GM18505 (cell line): ENCODE measurements around the gene AOC3.

Experiments
- ATAC-seq: cut with Tn5 transposase; IDR thresholded peaks from one replicate; pipeline ENCODE4 v1.9.1; 2021; ENCODE audit not compliant: unreplicated experiment
- POLR2A ChIP-seq: IDR thresholded peaks from 4 replicates; pipeline ENCODE4 v1.6.1; 2011; ENCODE audit warnings: borderline replicate concordance; ENCODE audit not compliant: insufficient read depth, insufficient read length; ENCODE audit errors: extremely low read depth

Gene AOC3

DNA sequence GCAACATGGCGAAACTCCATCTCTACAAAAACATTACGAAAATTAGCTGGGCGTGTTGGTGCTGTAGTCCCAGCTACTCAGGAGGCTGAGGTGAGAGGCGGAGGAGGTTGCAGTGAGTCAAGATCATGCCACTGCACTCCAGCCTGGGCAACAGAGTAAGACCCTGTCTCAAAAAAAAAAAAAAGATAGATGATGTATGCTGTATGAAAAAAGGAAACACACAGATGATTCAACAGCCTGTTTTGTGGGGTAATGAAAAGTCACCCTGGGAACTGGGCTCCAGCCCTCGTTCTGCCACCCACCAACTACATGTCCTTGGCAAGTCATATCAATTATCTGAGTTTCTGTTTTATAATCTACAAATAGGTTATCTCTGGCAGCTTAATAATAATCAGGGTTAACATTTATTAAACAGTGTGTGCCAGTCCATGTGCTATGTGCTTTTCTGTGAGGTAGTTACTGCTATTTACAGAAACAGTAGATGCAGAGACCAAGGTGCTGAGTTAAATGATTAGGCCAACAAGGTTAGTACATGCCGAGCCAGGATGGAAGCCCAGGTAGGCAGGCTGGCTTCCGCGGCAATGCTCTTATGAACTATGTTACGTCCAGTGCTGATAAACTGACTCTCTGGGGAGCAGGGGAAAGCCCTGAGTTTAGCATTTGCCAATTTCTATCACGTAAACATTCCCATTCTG is 50.7 kb downstream of the AOC3 start:
- no peak for ATAC-seq
- TF ChIP-seq POLR2A: no peak

DNA sequence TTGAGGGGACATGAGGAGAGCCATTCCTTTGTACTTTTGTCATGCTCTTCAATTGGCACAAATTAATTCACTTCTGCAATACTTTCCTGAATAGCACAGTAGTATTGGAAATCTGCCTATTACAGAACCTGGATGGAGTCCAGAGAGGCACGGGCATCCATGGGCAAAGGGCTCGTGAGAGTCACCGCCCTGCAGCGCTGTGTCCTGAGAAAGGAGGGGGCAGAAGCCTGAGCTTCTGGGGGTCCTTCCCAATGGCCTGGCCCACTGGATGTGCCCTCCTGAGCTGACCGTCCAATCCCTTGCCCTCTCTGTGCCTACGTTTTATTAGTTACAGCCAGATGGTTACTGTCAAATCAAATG is 53.1 kb downstream of the AOC3 start:
- no peak for ATAC-seq
- TF ChIP-seq POLR2A: no peak

DNA sequence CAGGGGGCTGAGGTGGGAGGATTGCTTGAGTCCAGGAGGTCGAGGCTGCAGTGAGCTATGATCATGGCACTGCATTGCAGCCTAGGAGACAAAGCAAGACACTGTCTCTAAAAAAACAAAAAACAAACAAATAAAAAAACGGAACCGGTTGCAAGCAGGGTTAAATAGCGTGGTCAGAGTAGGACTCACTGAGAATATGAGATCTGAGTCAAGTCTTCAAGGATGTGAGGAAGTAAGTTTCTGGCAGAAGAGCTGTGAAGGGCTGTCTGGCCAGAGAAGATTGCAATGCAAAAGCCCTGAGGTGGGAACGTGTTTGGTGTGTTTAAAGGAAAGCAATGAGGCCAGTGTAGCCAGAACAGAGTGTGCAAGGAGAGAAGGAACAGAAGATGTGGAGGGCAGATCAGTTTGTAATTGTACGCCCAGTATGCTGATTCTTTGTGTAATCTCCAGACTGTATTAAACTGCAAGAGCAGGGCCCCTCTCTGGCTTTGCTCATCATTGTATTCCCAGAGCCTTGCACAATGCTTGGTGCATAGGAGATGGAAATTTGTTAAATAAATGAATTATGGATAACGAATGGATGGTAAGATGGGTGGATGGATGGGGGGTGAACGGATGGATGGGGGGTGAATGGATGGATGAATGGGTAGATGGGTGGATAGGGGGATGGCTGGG is 55.9 kb downstream of the AOC3 start:
- no peak for TF ChIP-seq POLR2A
- ATAC-seq: no peak
